H1 (cell line): Measurements from ENCODE around the gene UBE2E2. TPM values are rescaled to one million over a fixed set of nuclear protein-coding genes. Genes with fewer than 3 reads are reported as not detected.

ENCODE experiments used
- CHD2 ChIP-seq: IDR thresholded peaks from 2 replicates; pipeline ENCODE4 v1.6.1; 2012; ENCODE audit warnings: low read length, improper control_type of control experiment
- CHD7 ChIP-seq: fragments of 300-600 bp; sonication (generic); IDR thresholded peaks from 2 replicates; pipeline ENCODE4 v1.7.1; 2012; ENCODE audit warnings: low read length, moderate library complexity, mild to moderate bottlenecking, inconsistent platforms; ENCODE audit not compliant: insufficient replicate concordance
- EGR1 ChIP-seq: IDR thresholded peaks from 2 replicates; pipeline ENCODE4 v1.6.1; 2011; ENCODE audit warnings: low read depth, low read length, borderline replicate concordance
- KDM5A ChIP-seq: fragments of 200-600 bp; IDR thresholded peaks from 2 replicates; pipeline ENCODE4 v1.7.1; 2012; ENCODE audit warnings: mild to moderate bottlenecking, low read length, inconsistent platforms, mixed read lengths
- RAD21 ChIP-seq, 2 experiments: IDR thresholded peaks in 1 of 2; conservative IDR thresholded peaks in 1 of 2; 2 replicates each; pipeline ENCODE4 v1.6.1; 2011; ENCODE audit warnings: low read depth in 2 of 2, low read length in 2 of 2, improper control_type of control experiment in 1 of 2, inconsistent platforms in 1 of 2, mild to moderate bottlenecking in 1 of 2, moderate library complexity in 1 of 2
- RBBP5 ChIP-seq: IDR thresholded peaks from 2 replicates; pipeline ENCODE4 v1.7.1; 2012; ENCODE audit warnings: low read depth, mild to moderate bottlenecking, inconsistent platforms, low read length, moderate library complexity, borderline replicate concordance
- SP2 ChIP-seq: IDR thresholded peaks from 2 replicates; pipeline ENCODE4 v1.6.1; 2012; ENCODE audit warnings: mild to moderate bottlenecking, low read length, inconsistent platforms
- SRF ChIP-seq: IDR thresholded peaks from 2 replicates; pipeline ENCODE4 v1.6.1; 2011; ENCODE audit warnings: mild to moderate bottlenecking, low read depth, low read length, moderate library complexity
- TAF7 ChIP-seq: optimal IDR thresholded peaks from 2 replicates; pipeline ENCODE3; 2011; ENCODE audit warnings: low read depth, mild to moderate bottlenecking, inconsistent platforms, low read length, moderate library complexity, borderline replicate concordance
- TBP ChIP-seq: IDR thresholded peaks from 2 replicates; pipeline ENCODE4 v1.6.1; 2011; ENCODE audit warnings: low read depth, low read length, improper control_type of control experiment
- polyA plus RNA-seq, 7 experiments: library from polyadenylated mRNA; depleted of rRNA in 3 of 7; stranded (reverse) in 5 of 7; unstranded in 2 of 7; fragments of >200 nt in 5 of 7; fragments of 200-250 nt in 2 of 7; gene quantifications; 1 replicate in 5 of 7; 2 replicates in 1 of 7; 4 replicates in 1 of 7; pipeline versions ENCODE4 v1.2.1 to v1.2.3, GENCODE V29; 2011 to 2013; ENCODE audit warnings: missing spikeins in 2 of 7, mixed read lengths in 2 of 7
- total RNA-seq: library from RNA; stranded (reverse); fragmentation: NEBNext Ultra II Directional; extraction: Animal tissue kit (Norgen Biotek cat#: 25700); gene quantifications from 2 replicates; pipeline ENCODE4 v1.2.1, GENCODE V29; 2021

UBE2E2 gene
- total and polyA plus RNA-seq, 2 of the 8 experiments (the other 6 are each of a cell fraction or from before 2014, with no cell fraction given) = 57.6 to 70.6 TPM

- no peak for TF ChIP-seq CHD7
- no peak for TF ChIP-seq SP2
- TF ChIP-seq RAD21 (IDR thresholded peaks at IDR 0.05 in 1 of 2, conservative IDR thresholded peaks at IDR 0.05 in 1 of 2; ENCODE audit: low read depth in 2 of 2, low read length in 2 of 2) = no peak
- no peak for TF ChIP-seq TBP
- TF ChIP-seq EGR1 = no peak
- no peak for TF ChIP-seq TAF7
- TF ChIP-seq RBBP5 = no peak
- TF ChIP-seq CHD2 = no peak
- no peak for TF ChIP-seq KDM5A
- no peak for TF ChIP-seq SRF
Observed at GRCh38 chr3:23159929-23160328, 43.2 kb upstream of the UBE2E2 start (continued).
